B cell (primary cell): ENCODE results near the gene SEMA3G. TPM values are rescaled to one million over a fixed set of nuclear protein-coding genes. Genes with fewer than 3 reads are reported as not detected.

ENCODE experiments used
- ATAC-seq: fragments of 200-7000 bp; cut with Tn5 transposase; one replicate; pipeline ENCODE4 v1.10.0; 2021; ENCODE audit warnings: low read depth, mild to moderate bottlenecking, moderate number of reproducible peaks, moderate library complexity
- CTCF ChIA-PET: fragments of 350-600 bp; sonication (Branson Sonifier 250); formaldehyde crosslinking; loops from one replicate; lab custom pipeline; 2021; ENCODE audit warnings: antibody characterized with exemption, inconsistent platforms; lab: Charles Lee
- POLR2A ChIA-PET: fragments of 350-600 bp; sonication (Branson Sonifier 250); formaldehyde crosslinking; loops from one replicate; lab custom pipeline; 2021; ENCODE audit warnings: antibody characterized with exemption; lab: Charles Lee
- DNase-seq: peaks from one replicate; pipeline ENCODE4 v3.0.0; 2013
- H2AFZ ChIP-seq: 2 replicates; pipeline ENCODE4 v1.6.1; 2012; ENCODE audit warnings: mild to moderate bottlenecking, low read depth, low read length; ENCODE audit not compliant: insufficient read depth, poor library complexity, severe bottlenecking
- H3K27ac ChIP-seq, 2 donors: 1 replicate in 1 of 2; 2 replicates in 1 of 2; pipeline ENCODE4 v1.5.1; 2012 to 2013; ENCODE audit warnings: low read length in 2 of 2, mild to moderate bottlenecking in 2 of 2, moderate library complexity in 1 of 2
- H3K27me3 ChIP-seq, 4 experiments: fragments of 200-600 bp in 1 of 4; sonication (generic) in 1 of 4; replicated peaks in 1 of 4; 1 replicate in 2 of 4; 2 replicates in 2 of 4; pipeline versions ENCODE4 v1.6.1 to v1.7.0; 2013 to 2016; ENCODE audit warnings: low read length in 3 of 4, mild to moderate bottlenecking in 2 of 4, mixed read lengths in 1 of 4, moderate library complexity in 1 of 4; ENCODE audit not compliant: insufficient read depth in 4 of 4, control insufficient read depth in 3 of 4; ENCODE audit errors: control extremely low read depth in 1 of 4
- H3K36me3 ChIP-seq, 2 experiments: replicated peaks in 1 of 2; 1 replicate in 1 of 2; 2 replicates in 1 of 2; pipeline versions ENCODE4 v1.6.1 to v1.7.1; 2013; ENCODE audit warnings: low read length in 1 of 2; ENCODE audit not compliant: insufficient read depth in 2 of 2, control insufficient read depth in 1 of 2; ENCODE audit errors: control extremely low read depth in 1 of 2, extremely low read depth in 1 of 2
- H3K4me1 ChIP-seq, 2 donors: fragments of 200-600 bp in 1 of 2; sonication (generic) in 1 of 2; 1 replicate in 1 of 2; 2 replicates in 1 of 2; pipeline versions ENCODE4 v1.5.1 to v1.6.1; 2013 to 2017; ENCODE audit warnings: low read length in 2 of 2; ENCODE audit not compliant: control insufficient read depth in 2 of 2, insufficient read depth in 2 of 2
- H3K4me2 ChIP-seq: replicated peaks from 2 replicates; pipeline ENCODE3; 2012; ENCODE audit warnings: mild to moderate bottlenecking, low read depth, low read length; ENCODE audit not compliant: poor library complexity, severe bottlenecking
- H3K4me3 ChIP-seq, 5 experiments: fragments of 200-600 bp in 1 of 5; sonication (generic) in 1 of 5; 1 replicate in 3 of 5; 2 replicates in 2 of 5; pipeline versions ENCODE4 v1.5.1 to v1.7.0; 2011 to 2016; ENCODE audit warnings: low read length in 4 of 5, mild to moderate bottlenecking in 4 of 5, low read depth in 2 of 5, control low read depth in 1 of 5, moderate library complexity in 1 of 5; ENCODE audit not compliant: insufficient read depth in 1 of 5; ENCODE audit errors: control extremely low read depth in 1 of 5, extremely low read depth in 1 of 5
- H3K79me2 ChIP-seq: fragments of 200-600 bp; sonication (generic); one replicate; pipeline ENCODE4 v1.6.0; 2016; ENCODE audit warnings: low read length; ENCODE audit not compliant: control insufficient read depth, insufficient read depth
- H3K9ac ChIP-seq: fragments of 200-600 bp; sonication (generic); 2 replicates; pipeline ENCODE4 v1.6.1; 2017; ENCODE audit warnings: mild to moderate bottlenecking, low read length, moderate library complexity
- H3K9me3 ChIP-seq, 3 donors: one replicate each; pipeline versions ENCODE4 v1.6.1 to v1.7.1; 2013; ENCODE audit warnings: low read length in 2 of 3; ENCODE audit not compliant: control insufficient read depth in 2 of 3, insufficient read depth in 1 of 3; ENCODE audit errors: control extremely low read depth in 1 of 3
- H4K20me1 ChIP-seq: 2 replicates; pipeline ENCODE4 v1.6.0; 2012; ENCODE audit warnings: mild to moderate bottlenecking, low read length; ENCODE audit not compliant: insufficient read depth, control insufficient read depth, poor library complexity, severe bottlenecking
- H3K27ac Mint-ChIP-seq: one replicate; pipeline ENCODE4 v1.8.0; 2021; ENCODE audit warnings: mixed read lengths
- H3K27me3 Mint-ChIP-seq: one replicate; pipeline ENCODE4 v1.8.0; 2021; ENCODE audit warnings: mixed read lengths
- H3K4me1 Mint-ChIP-seq: one replicate; pipeline ENCODE4 v1.8.0; 2021; ENCODE audit warnings: mixed read lengths
- H3K4me3 Mint-ChIP-seq: one replicate; pipeline ENCODE4 v1.8.0; 2021; ENCODE audit warnings: mixed read lengths
- H3K9me3 Mint-ChIP-seq: one replicate; pipeline ENCODE4 v1.8.0; 2022; ENCODE audit warnings: mixed read lengths; ENCODE audit not compliant: insufficient read depth
- CTCF ChIP-seq: fragments of 200-600 bp; IDR thresholded peaks from one replicate; pipeline ENCODE4 v1.8.0; 2022; ENCODE audit warnings: antibody characterized with exemption, mild to moderate bottlenecking
- EZH2 ChIP-seq: IDR thresholded peaks from 2 replicates; pipeline ENCODE4 v1.6.1; 2012; ENCODE audit warnings: borderline replicate concordance, low read depth, mild to moderate bottlenecking, moderate library complexity, low read length; ENCODE audit not compliant: insufficient read depth, poor library complexity, severe bottlenecking
- WGBS: methylation state at CpG from one replicate; pipeline ENCODE4 v1.1.5; 2013; ENCODE audit warnings: missing lambda C conversion rate; ENCODE audit not compliant: insufficient coverage; 5-methylcytosine and 5-hydroxymethylcytosine counted together
- intact Hi-C: fragments of 100-400 bp; cut with micrococcal nuclease; formaldehyde crosslinking; loops from one replicate; pipeline ENCODE4 v1.10.0; 2022
- polyA plus RNA-seq: library from polyadenylated mRNA; depleted of rRNA; stranded (reverse); fragments of >200 nt; gene quantifications from 2 replicates; pipeline ENCODE4 v1.2.3, GENCODE V29; 2012
- total RNA-seq, 2 donors: library from RNA; stranded (reverse); fragments of 120-200 nt in 1 of 2; gene quantifications; 1 replicate in 1 of 2; 2 replicates in 1 of 2; pipeline versions ENCODE4 v1.2.3 to v1.2.4, GENCODE V29; 2013 to 2022

SEMA3G gene
- total and polyA plus RNA-seq, 2 donors (not counting 1 experiment from before 2014, with no cell fraction given), result 0.10 to 0.42 TPM

- Mint-ChIP-seq H3K4me3 (no peak overlapping the region), H3K4me1 (no peaks in the 10 kb centered on the region), H3K9me3 (no peaks in the 10 kb centered on the region), H3K27me3 (no peaks in the 10 kb centered on the region), H3K27ac (no peak overlapping the region)
- Histone ChIP-seq H3K9me3 (peaks cover 0 to 4% (median 0%) of the 10 kb centered on the region in 3 donors), H3K79me2 (no peaks in the 10 kb centered on the region), H2AFZ (no peak overlapping the region), H3K9ac (no peak overlapping the region), H3K27ac (no peak overlapping the region), H3K36me3 (no peaks in the 10 kb centered on the region), H3K4me3 (no peak overlapping the region), H3K27me3 (peaks cover 0 to 7% (median 0%) of the 10 kb centered on the region in 4 experiments), H4K20me1 (no peaks in the 10 kb centered on the region), H3K4me1 (no peaks in the 10 kb centered on the region), H3K4me2 (no peak overlapping the region)
- WGBS, result 55% methylated on average over 2 of the region's 4 CpGs
- ATAC-seq (no peak), DNase-seq (no peak)
- ChIA-PET POLR2A (no interaction called here), CTCF (interaction anchor here (0.8 to 1.4 kb wide), 4 partner anchors 10 to 94 kb away, joined by 3 to 6 read pairs (median 4); no protein-coding TSS in a partner anchor)
- no peak for TF ChIP-seq CTCF
- no peak for TF ChIP-seq EZH2
- intact Hi-C loops, result no loop called here
These were observed 12.2 kb downstream of the SEMA3G start for GRCh38 chr3:52432691-52433141.

- H3K79me2 ChIP-seq, result no peaks in the 10 kb centered on the region
- no peak overlapping the region for H2AFZ ChIP-seq
- peaks cover 0 to 7% (median 0%) of the 10 kb centered on the region in 4 experiments for H3K27me3 ChIP-seq
- H3K4me1 ChIP-seq, result no peaks in the 10 kb centered on the region
- ChIA-PET POLR2A (interaction anchor here (0.6 kb wide), 1 partner anchor 20 kb away, joined by 6 read pairs; no protein-coding TSS in a partner anchor), CTCF (interaction anchor here (1.3 to 2.2 kb wide), 2 partner anchors 14 to 93 kb away, joined by 3 to 29 read pairs; partner anchors contain the start of gene SEMA3G)
- no peak overlapping the region for H3K27ac ChIP-seq
- peaks cover 0 to 4% (median 0%) of the 10 kb centered on the region in 3 donors for H3K9me3 ChIP-seq
- Mint-ChIP-seq H3K27ac (no peak overlapping the region), H3K27me3 (no peaks in the 10 kb centered on the region), H3K9me3 (no peaks in the 10 kb centered on the region), H3K4me3 (no peak overlapping the region), H3K4me1 (no peaks in the 10 kb centered on the region)
- intact Hi-C loops, result no loop called here
- H4K20me1 ChIP-seq, result no peaks in the 10 kb centered on the region
- no peak for ATAC-seq
- no peak overlapping the region for H3K9ac ChIP-seq
- no peaks in the 10 kb centered on the region for H3K36me3 ChIP-seq
- TF ChIP-seq CTCF (no peak), EZH2 (no peak)
- 76% methylated on average over 5 of the region's 6 CpGs for whole genome bisulfite sequencing
- DNase-seq, result no peak
- no peak overlapping the region for H3K4me2 ChIP-seq
- H3K4me3 ChIP-seq, result no peak overlapping the region
These were observed 12.7 kb downstream of the SEMA3G start for GRCh38 chr3:52432225-52432624.
